DMS53 (cell line): ENCODE measurements around the gene STXBP5L.
"Not testable (repeated sequence)": the region's sequence is repeated elsewhere in the genome, so short reads cannot be mapped to it uniquely, and the experiment has no call there.

Experiments
- DNase-seq: peaks from one replicate; lab custom pipeline; 2025; lab: John Stamatoyannopoulos, UW

STXBP5L gene

DNA sequence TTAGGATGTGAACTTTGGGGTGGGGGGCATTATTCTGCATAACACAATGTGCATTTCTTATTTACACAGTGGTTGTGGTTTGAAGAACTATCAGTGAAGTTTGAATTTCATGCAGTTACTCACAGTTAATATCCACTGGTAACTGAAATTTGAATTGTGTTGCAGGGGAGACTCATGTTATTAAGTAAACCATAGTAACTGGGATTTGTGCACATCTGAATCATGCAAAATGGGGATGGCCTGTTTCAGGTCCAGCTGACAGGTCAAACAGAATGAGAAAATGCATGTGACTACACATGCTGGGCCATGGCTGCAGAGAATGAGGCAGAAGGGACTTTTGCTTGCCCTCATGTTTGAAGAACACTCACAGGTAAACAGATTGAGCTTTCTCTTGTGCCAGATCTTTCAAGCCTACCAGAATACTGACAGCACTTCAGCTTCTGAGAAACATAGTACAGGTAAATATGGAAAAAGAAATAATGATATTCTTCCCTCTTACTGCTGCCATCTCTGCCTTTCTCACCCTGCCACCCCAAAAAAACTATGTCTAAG is 522.7 kb downstream of the STXBP5L start:
- no peak for DNase-seq

GRCh38 chr3:121431726-121432517 is 523.9 kb downstream of the STXBP5L start:
- peak; percentile 61 for DNase-seq

- DNase-seq: peak; percentile 40
Measured at GRCh38 chr3:121436074-121436473, 528.1 kb downstream of the STXBP5L start.

GRCh38 chr3:121436641-121437040 is 528.6 kb downstream of the STXBP5L start:
- no peak for DNase-seq

GRCh38 chr3:121443456-121443855 is 535.5 kb downstream of the STXBP5L start:
- no peak for DNase-seq

GRCh38 chr3:121451752-121452151 is 543.7 kb downstream of the STXBP5L start:
- not testable (repeated sequence) for DNase-seq

GRCh38 chr3:121462565-121462964 is 554.6 kb downstream of the STXBP5L start:
- DNase-seq: no peak

GRCh38 chr3:121463745-121464144 is 555.7 kb downstream of the STXBP5L start:
- no peak for DNase-seq

DNA sequence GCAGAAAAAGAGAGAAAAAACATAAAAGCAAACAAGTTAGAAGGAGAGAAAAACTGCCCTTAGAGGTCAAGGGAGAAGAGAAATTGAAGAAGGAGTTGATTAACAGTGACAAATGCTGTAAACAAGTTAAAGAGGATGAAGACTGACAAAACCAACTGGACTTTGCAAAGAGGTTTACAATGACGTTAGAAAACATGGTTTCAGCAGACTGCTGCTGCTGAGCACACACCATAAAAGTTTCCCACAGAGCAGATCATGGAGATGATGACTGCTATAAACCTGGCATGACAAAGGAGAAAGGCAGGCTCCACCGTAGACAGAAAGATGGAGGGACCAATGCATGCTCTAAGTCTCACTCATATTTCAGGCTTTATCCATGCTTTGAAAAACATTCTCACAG is 559.1 kb downstream of the STXBP5L start:
- DNase-seq: no peak

- DNase-seq: no peak
Measured at GRCh38 chr3:121473001-121473400, 565.0 kb downstream of the STXBP5L start.
